NCI-H187 (cell line): ENCODE results near the gene ERBB4.

Source experiments
- DNase-seq, 2 experiments: peaks; one replicate each; lab custom pipeline; 2025; lab: John Stamatoyannopoulos, UW

The ERBB4 gene

DNA sequence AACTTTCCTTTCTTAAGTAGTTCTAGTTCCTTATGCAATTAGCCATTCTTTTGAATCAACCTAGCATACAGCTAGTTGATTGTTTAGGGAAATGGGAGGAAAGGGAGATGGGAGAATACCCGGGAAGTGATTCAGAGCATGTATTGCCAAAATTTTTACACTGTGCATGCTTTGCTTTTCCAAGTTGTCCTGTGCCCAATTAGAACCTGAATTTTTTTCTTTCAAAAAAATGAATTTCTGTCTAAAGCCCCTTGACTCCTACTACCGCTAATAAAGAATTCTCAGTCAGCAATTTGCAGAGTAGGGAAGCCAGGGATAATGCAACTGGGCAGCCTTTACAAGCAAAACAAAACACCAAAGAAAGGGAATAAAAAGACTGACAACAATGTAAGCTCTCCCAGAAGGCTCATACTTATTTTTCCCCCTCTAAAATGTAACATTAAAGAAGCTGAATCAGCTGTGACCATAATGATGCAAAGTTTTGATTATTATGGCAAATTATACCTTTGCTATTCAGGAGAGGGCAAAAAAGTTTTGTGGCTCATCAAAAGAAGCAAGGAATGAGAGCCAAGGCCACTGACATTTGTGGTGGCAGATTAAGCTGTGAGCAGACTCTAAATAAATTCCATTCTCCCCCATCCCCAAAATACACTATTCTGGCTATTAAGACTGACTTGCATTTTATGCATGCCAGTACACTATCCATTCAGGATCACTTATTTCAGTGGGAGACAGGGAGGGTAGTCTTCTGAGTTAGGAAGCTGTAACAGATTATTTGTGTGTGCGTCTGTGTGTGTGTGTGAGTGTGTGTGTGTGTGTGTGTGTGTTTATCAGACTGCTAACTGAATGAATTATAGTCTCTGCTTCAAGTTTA is 174.3 kb downstream of the ERBB4 start:
- no peak for DNase-seq

DNA sequence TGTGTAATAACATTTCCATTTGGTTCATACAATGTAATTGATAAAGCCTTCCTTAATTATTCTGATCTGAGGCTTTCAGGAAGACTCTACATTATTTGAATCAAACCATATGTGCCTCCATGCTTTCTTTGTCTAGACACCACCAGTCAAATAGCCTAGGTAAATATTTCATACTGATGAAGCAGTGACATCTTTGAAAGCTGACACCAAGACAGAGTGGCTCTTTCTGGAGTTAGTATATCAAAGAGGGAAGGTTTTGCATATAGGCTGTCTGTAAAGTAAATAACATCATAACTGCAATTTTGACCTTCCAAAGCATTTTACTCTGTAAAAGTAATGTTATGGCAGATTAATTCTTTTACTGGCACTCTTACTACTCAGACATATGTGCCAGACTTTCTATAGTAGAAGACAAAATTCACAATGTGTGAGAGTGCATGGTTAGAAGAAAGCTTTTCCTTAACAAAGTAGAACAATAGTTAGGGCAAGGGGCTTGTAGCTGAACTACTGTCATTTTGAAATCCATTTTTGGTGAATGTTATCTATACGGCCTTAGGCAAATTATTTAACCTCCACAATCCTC is 177.3 kb downstream of the ERBB4 start:
- DNase-seq = no peak

- no peak for DNase-seq
Measured at GRCh38 chr2:212360068-212360460, 178.5 kb downstream of the ERBB4 start.

DNA sequence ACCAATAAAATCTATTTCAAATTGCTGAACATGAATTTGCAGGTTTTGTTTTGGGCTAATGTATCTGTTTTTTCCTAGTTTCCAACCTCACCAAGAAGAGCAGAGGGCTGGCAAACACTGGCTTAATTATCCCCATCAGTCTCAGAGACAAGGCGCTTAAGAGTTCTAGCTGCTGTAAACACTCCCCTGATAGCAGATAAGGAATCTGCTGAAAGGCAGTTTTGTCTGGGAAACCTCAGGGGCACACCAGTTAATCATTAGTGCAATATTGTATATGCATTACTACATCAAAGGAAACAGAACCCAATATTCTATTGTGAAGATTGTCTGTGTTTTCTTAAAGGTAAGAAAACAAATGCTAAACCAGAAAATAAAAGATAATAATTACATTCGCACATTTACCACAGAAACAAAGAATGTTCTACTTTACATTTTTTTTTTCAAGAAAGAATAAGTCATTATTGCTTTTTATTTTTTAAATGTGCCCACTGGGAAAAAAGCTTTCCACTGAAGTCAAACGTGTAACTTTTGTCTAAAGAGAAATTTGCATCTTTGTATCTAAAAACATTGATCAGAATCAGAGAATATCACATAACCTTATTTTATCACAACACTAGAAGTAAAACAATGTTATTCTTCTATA is 179.1 kb downstream of the ERBB4 start:
- no peak for DNase-seq

GRCh38 chr2:212357606-212358005 is 181.0 kb downstream of the ERBB4 start:
- DNase-seq = no peak

DNA sequence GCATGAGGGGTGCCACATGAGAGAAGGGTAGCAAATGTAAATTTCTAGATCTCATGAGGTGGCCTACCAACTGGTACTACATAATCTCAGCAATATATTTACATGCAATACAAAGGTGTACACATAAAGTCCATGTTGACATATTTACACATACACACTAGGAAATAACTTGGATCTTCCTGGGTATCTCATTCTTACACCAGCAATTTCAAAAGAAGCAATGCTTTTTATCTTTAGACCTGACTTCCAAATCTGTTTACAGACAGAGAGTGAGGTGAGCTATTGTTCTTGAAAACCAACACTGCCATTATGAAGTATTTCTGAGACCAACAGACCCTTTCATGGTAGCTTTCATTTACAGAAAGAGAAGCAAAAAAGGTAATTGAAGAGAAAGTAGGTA is 184.2 kb downstream of the ERBB4 start:
- DNase-seq = no peak

GRCh38 chr2:212348501-212348900 is 190.1 kb downstream of the ERBB4 start:
- DNase-seq = no peak

GRCh38 chr2:212346865-212347264 is 191.7 kb downstream of the ERBB4 start:
- DNase-seq = no peak

DNA sequence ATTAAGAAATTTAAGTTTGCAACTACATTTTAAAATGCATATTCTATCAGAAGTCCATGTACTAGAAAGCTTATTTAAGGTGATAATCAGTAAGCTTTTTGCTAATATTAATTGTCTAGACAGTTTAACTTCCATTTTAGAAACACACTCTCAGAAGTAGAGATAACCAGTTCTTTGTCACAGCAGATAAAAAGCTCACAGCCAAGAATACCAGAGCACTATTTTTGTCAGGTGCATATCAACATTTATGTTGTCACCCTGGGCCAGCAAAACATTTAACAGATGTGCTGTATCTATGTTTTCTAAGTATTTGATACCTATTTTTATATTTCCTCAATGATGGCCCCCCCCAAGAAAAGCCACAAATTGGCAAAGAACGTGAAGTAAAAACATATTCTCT is 192.6 kb downstream of the ERBB4 start:
- no peak for DNase-seq

- no peak for DNase-seq
Measured at GRCh38 chr2:212344131-212344530, 194.5 kb downstream of the ERBB4 start.

DNA sequence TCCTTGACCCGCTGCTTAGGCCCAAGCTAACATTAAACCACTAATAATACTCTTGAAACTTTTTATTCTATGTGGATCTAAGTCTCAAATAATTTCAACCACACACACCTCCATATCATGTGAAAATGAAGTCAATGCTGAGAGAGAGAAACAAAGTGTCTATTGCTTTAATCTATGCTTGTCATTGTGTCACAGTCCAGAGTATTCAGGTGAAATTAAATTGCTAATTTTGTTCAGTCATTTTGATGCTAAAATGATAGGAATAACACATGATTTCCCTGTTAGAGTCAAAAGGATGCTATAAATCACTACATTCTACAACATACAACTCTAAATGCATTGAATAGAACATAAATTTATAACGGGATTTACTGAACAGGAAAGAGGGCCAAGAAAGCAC is 195.4 kb downstream of the ERBB4 start:
- DNase-seq = no peak

DNA sequence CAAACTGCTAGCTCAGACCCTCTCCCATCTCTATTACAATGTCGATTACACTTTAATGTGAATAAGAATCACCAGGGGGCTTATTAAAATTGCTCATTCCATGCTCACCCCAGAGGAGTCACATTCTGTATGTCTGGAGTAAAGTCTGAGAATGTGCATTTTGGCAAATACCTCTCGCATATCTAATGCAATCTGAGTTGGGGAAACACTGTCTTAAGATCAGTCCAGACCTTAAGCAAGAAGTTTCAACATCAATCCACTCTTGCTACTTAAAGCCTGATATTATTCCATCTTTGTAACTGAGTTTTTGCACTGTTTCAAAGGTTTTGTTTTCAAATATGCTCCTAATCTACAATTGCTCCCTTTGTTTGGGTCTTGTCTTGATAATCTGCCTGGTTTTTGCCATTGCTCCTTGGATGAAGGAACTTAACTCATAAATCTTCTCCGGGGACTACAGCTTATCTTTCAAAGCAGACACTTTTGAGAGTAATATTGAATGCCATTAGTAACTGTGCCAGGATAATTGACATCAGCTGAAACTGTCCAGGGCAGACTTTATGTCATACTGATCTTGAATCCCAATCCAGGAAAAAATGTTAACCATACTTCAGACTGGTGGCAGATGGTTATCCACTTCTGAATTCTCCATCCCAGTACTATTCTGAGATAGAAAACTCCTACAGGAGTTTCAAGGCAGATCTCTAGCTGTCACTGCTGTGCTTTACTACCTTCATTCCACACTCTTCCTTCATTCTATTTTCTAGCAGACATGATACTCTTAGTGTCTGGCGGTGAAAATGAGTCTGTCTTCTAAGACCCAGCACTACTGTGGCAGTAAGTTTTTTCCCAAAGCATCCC is 200.9 kb downstream of the ERBB4 start:
- DNase-seq = no peak

- no peak for DNase-seq
Measured at GRCh38 chr2:212337036-212337435, 201.6 kb downstream of the ERBB4 start.

GRCh38 chr2:212330263-212330662 is 208.3 kb downstream of the ERBB4 start:
- DNase-seq = no peak

- DNase-seq = no peak
Measured at GRCh38 chr2:212328712-212329496, 209.7 kb downstream of the ERBB4 start.

DNA sequence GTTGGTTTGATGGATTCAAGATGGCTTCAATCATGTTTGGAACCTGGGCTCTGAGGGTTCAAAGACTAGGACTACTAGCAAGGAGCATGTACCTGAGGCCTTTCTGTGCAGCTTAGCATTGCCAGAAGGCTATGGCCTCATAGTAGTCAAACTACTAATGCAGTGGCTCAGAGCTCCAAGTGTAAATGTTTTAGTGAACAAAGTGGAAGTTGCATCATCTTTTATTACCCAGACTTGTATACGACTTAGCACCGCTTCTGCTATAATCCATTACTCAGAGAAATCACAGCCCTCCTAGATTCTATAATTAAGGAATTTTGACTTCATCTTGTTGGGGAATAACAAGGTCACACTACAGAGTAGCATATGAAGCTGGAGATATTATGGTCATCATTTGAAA is 210.5 kb downstream of the ERBB4 start:
- no peak for DNase-seq

DNA sequence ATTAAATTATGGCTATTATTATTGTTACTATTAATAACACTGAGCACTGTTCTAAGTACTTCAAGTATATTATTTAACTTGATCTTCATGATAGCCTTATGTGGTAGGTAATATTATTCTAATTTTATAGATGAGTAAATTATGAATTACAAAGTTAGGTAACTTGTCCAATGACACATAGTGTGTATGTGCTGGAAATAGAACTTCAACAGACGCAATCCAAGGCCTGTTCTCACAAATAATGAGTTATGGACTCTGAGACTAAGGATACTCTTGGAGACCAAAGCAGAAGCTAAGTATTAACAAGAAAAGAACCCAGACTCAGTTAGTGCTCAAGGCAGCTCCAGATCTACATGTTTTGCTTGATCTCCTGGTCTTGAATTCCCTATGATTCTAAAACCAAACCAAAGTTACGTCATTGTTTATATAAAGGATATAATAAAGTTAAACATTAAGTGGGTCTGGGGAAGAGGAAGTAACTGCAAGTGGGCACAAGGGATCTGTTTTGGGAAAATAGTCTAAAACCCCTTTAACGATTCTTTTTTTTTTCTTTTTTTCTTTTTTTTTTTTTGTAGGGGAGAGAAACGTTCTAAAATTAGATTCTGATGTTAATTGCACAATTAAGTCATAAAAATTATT is 211.3 kb downstream of the ERBB4 start:
- DNase-seq = no peak

DNA sequence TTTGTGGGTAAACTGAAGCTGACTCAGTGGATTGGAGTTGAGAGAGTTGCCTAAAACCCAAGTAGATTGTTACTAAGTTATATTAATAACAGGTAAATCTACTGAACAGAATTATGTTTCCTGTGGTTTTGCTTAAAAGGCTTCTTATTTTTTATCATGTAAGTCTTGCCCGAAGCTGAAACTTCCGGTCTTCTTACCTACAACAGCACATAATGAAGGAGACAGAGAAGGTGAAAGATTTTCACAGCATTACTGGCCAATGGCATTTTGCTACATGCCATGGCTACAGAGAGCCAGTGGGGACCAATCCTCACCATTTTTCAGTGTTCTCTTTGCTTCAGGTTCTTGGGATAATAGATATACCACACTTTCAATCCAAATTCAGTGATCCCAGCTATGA is 220.0 kb downstream of the ERBB4 start:
- DNase-seq = no peak

GRCh38 chr2:212314680-212315079 is 223.9 kb downstream of the ERBB4 start:
- no peak for DNase-seq

DNA sequence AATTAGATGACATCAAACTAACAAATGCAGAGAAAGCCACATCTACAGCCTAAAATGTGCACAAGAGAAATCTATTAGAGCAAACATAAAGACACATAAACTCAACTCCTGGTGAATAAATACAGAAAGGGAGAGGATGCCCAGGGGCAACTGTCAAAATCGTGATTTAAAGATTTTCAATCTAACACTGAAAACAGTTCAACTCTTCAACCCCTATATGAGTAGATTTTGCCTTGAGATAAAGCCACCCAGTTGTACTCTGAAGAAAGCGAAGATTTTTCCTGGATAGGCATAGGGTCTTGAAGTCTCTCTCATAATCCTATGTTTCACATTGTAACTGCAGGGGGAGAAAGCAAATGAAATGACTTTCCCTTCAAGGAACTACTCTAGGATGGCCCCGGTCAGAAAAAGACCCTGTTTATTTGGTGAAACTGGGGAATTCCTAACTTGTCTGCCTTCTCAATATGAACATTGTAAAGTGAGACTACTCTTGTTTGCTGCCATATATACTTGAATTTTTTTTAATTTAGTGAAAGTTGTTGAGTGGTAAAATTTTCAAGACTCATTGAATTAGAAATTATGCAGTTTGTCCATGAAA is 226.7 kb downstream of the ERBB4 start:
- DNase-seq = no peak

- DNase-seq = no peak
Measured at GRCh38 chr2:212299943-212300342, 238.7 kb downstream of the ERBB4 start.
